COLO829 (cell line): Measurements from ENCODE around the gene OR10G3.

Experiments
- DNase-seq: peaks from one replicate; pipeline ENCODE4 v3.0.0; 2012; ENCODE audit warnings: low spot score

The OR10G3 gene

DNA sequence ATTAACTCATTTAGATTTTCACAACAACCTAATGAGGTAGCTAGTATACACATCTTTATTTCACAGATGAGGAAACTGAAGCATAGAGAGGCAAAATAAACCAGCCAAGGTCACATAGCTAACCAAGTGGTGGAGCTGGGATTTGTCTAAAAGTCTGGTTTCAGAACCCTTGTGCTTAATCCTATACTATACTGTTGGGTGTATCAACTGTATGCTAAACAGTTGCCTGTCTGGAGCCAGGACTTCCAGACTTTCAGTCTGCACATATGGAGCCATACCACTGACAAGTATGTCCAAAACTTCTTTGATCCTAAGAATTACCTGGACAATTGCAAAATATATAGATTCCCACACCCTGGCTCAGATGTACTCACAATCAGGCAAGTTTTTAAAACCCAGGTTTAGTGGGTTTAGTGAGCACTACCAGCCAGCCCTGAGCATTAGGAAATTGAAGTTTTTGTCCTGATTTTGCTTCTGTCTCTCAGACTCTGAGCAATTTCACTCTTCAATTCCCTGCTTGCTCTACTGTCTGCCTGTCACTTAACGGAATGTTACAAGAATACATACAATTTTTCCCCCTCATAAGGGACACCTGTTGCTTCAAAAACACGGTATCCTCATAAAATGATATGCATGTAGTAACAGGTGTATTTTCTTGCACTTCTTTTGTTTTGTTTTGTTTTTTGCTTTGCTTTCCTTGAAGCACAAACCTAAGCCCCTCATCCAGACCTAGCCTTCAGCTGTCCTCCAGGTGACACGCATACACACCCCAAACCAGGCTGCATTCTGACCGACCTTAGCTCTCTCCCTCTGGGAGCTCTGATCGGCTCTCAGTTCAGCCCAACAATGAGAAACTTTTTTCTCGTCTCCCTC, 44.1 kb downstream of the OR10G3 start:
- no peak for DNase-seq

DNA sequence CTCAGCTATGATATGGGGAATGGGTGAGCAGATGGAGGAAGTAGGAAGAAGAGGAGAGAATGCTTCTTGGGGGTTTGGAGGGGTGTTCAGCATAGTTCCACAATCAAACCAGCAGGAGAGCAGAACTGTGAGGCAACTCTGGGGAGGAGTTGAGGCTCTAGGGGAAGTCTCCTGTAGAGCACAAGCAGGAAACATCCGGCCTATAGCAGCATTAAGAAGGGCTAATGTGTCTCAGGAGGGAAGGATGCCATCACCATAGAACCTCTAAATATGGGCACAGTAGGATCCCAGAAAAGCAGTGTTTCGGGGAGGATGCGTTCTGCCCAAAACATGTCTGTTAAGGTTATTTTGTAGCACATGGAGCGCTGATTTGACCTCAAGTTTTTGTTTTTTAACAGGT, 45.3 kb downstream of the OR10G3 start:
- DNase-seq, result no peak

GRCh38 chr14:21533294-21533693, 46.6 kb downstream of the OR10G3 start:
- DNase-seq, result no peak

- DNase-seq, result no peak
Observed at GRCh38 chr14:21529515-21529914, 50.4 kb downstream of the OR10G3 start.

DNA sequence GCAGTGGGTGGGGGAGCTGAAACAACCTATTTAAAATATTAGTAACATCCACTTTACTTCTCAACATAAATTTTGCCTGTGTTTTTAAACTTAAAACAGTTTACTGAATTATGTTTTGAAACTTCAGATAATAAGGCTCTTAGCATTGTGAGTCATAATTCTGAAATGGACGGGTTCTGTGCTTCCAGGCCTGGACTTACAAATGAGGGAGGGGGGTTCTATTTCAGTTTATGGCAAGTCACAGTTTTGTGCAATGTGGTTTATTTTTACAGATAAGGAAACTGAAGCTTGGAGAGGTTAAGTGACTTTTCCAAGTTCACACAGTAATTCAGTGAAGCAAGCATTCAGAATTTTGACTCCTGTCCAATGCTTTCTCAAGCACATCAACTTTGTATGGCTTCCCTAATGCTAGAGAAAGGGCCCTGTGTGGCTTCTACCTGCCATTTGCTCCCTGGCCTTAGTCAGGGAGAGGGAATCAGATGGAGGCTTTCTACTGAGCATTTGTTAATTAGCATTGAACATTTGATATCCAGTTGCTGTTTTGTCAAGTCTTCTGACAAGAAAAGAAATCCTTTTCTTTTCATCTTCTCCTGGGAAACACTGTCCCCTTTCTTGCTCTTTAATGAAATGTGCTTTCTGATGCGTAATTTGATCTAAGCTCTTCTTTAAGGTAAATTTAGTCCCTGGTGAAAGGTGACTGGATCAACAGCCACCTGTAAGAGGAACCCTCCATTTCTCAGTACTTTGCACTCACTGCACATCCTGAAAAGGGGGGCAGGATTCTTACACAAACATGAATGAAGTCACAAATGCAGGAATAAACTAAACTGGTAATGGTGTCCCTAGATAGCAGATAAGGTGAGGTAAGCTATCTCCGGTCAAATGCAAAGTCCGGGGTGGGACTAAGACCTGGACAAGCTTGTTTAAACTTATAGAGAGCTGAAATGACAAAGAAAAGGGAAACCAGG, 51.2 kb downstream of the OR10G3 start:
- DNase-seq, result no peak

DNA sequence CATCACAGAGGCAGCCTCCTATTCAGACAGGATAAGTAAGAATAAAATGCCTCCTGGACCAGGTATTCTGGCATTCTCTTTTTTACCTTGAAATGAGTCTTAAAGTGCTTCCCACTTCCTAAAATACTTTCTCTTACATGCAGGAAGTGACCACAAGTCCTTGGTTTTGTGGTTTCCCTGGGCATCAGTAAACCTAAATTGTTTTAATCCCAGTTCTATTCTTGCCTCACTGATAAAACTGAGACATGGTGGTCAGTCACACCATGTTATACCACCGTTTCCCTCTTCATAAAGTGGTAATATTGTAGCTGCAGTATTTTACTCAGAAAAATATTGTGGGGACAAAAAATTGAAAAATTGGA, 52.6 kb downstream of the OR10G3 start:
- DNase-seq, result no peak

- no peak for DNase-seq
Observed at GRCh38 chr14:21526672-21527317, 53.1 kb downstream of the OR10G3 start.

DNA sequence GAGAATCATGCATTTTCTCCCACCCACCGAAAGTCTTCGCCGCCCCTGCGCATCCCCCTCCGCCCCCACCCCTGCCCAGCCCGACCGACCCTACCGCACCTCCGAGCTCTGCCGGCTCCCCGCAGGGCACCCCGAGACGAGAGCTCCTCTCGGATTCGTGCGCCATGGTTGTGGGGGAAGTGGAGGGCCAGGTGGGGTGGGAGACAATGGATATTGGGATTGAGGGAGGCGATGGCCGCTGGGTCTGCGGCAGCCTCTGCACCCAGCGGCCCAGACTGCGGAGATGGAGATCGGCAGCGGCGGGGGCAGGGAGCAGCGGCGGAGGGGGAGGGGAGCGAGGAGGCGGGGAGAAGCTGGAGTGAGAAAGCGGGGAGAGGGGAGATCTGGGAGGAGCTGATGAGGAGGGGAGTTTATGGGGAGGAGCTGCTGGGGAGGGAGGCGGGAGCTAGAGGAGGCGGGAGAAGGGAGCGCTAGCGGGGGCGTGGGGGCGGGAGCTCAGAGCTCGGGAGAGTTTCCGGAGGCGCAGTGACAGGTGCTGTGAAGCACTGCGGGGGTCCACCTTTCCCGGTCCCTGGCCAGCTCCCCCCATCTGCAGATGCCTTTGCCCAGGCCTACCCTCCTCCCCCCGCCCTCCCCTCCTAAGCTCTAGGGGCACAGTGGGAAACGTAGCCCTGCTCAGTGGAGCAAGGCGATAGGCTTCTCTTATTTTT, 53.8 kb downstream of the OR10G3 start, which contains the start of gene SALL2:
Gene SALL2 (minus strand): TSS at position 385 of the 710 bp plus-strand sequence. CDS start 219 bp downstream, at position 166.
- DNase-seq, result no peak

GRCh38 chr14:21525571-21525961, 54.3 kb downstream of the OR10G3 start:
- no peak for DNase-seq

DNA sequence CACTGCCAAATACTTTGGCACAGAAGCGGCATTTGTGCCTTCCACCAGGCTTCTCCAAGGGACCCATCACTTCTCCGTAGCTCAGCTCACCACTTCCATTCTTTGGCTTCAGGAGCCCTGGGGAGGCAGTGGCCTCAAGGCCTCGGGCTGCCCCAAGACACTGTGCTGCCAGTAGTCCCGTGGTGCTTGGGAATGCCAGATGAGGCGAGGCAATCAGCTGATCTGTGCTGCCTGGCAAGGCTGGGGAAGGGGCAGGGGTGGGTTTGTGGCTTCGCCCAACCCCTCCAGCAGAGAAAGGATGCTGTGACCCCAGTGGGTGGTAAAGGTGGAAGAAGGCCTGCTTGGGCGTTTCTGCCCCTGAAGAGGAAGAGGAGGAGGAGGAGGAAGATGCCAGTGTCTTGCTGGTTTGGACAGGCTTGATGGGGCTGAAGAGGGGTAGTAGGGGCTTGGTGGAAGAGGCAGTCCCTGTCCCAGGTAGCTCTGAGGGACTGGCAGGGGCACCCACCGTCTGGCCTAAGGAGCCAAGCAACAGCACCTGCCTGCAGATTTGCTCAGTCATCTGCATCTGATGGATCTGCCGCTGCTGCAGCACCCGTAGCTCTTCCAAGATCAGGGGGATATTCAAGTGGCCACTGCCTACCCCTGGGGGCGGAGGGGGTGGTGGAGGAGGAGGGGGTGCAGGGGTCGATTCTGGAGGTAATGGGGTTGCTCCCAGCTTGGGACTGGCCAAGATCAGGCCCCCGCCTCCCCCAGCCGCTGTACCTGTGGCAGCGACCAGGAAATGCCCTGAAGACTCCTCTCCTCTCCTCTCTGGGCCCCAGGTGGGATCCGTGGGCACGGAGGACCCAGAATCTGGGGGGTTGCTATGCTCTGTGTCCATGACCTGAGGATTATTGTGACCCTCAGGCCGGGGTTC, 55.0 kb downstream of the OR10G3 start:
- DNase-seq, result no peak

- DNase-seq, result no peak
Observed at GRCh38 chr14:21523203-21523602, 56.7 kb downstream of the OR10G3 start.

GRCh38 chr14:21521501-21521900, 58.4 kb downstream of the OR10G3 start:
- DNase-seq, result no peak

- no peak for DNase-seq
Observed at GRCh38 chr14:21520767-21521166, 59.1 kb downstream of the OR10G3 start.

GRCh38 chr14:21518725-21519124, 61.2 kb downstream of the OR10G3 start:
- no peak for DNase-seq
